ENCODE results near the gene NPAS3.

Gene NPAS3

DNA sequence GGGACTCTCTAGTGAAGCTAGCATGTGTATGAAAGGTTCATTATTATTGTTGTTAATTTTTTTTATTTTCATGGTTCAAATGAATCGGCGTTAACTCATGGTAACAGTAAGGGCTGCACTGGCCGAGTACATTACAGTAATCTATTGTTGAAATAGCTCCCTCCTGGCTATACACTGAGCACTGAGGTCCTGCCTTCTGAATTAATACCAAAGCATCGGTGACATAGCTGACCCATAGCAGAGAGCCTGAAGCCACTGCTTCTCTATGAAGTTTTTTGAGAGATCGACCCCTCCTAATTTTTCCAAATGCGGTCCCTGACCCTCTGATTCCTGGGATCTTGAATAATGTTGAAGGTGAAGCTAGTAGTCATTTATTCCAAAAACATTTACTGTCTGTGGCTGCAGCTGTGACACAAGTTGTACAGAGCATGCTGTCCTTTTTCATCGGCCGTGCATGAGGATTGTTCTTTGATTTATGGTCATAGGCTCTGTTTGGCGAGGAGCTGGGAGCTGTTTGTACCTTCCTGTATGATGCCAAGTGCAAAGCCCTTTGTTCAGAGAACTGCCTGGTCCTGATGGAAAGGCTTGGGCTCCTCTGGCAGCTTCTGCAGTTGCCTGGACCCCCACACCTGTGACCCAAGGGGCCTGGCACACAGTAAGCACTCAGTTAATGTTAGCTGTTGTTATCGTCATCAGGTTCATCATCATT, 525.7 kb downstream of the NPAS3 start:
- no peak for DNase-seq (ENCODE audit: low read depth)
- no peak overlapping the region for H3K4me3 ChIP-seq (ENCODE audit: low read depth, low read length)
- TF ChIP-seq, protein P1, sequence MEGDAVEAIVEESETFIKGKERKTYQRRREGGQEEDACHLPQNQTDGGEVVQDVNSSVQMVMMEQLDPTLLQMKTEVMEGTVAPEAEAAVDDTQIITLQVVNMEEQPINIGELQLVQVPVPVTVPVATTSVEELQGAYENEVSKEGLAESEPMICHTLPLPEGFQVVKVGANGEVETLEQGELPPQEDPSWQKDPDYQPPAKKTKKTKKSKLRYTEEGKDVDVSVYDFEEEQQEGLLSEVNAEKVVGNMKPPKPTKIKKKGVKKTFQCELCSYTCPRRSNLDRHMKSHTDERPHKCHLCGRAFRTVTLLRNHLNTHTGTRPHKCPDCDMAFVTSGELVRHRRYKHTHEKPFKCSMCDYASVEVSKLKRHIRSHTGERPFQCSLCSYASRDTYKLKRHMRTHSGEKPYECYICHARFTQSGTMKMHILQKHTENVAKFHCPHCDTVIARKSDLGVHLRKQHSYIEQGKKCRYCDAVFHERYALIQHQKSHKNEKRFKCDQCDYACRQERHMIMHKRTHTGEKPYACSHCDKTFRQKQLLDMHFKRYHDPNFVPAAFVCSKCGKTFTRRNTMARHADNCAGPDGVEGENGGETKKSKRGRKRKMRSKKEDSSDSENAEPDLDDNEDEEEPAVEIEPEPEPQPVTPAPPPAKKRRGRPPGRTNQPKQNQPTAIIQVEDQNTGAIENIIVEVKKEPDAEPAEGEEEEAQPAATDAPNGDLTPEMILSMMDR (IDR thresholded peaks at IDR 0.05; ENCODE audit: low read depth, low read length, missing control alignments): no peak

GRCh38 chr14:33465846-33466700, 527.4 kb downstream of the NPAS3 start:
- DNase-seq (ENCODE audit: low read depth): no peak

GRCh38 chr14:33467971-33468370, 529.3 kb downstream of the NPAS3 start:
- TF ChIP-seq, protein P1 (IDR thresholded peaks at IDR 0.05; ENCODE audit: low read depth, low read length, missing control alignments): no peak
- H3K4me3 ChIP-seq (ENCODE audit: low read depth, low read length): no peak overlapping the region
- no peak for DNase-seq (ENCODE audit: low read depth)

More at GRCh38 chr14:33465846-33466700, 527.4 kb downstream of the NPAS3 start:
- H3K4me3 ChIP-seq (ENCODE audit: low read depth, low read length): no peak overlapping the region
- TF ChIP-seq, protein P1 (IDR thresholded peaks at IDR 0.05; ENCODE audit: low read depth, low read length, missing control alignments): no peak

DNA sequence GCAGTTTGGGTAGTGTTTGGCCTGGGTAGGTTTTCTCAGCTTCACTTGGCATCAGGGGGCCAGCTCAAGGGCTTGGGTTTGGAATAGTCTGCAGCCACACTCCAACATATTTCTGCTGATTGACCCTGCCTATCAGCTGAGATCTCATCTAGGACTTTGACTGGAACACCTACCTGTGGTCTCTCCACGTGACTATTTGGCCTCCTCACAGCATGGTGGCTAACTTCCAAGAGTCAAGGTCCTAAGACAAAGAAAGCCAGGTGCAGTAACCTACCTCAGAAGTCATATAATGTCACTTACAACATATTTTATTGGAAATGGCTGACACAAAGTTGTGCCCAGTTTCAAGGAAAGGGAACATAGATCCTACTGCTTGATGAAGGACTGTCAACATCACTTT, 531.2 kb downstream of the NPAS3 start:
- no peak for DNase-seq (ENCODE audit: low read depth)
- TF ChIP-seq, protein P1 (IDR thresholded peaks at IDR 0.05; ENCODE audit: low read depth, low read length, missing control alignments): no peak
- H3K4me3 ChIP-seq (ENCODE audit: low read depth, low read length): no peak overlapping the region

DNA sequence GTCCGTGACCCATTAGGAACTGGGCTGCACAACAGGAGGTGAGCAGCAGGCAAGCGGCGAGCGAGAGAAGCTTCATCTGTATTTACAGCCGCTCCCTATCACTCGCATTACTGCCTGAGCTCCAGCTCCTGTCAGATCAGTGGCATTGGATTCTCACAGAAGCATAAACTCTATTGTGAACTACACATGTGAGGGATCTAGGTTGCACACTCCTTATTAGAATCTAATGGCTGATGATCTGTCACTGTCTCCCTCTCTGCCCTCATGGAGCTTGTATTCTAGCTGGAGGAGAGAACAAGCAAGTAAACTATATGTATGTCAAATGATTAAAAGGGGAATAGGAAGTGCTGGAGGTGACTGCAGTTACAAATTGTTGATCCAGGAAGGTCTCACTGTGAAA, 533.1 kb downstream of the NPAS3 start:
- TF ChIP-seq, protein P1 (IDR thresholded peaks at IDR 0.05; ENCODE audit: low read depth, low read length, missing control alignments): no peak
- H3K4me3 ChIP-seq (ENCODE audit: low read depth, low read length): no peak overlapping the region
- DNase-seq (ENCODE audit: low read depth): no peak

GRCh38 chr14:33475623-33476022, 536.9 kb downstream of the NPAS3 start:
- DNase-seq (ENCODE audit: low read depth): peak; percentile 7
- TF ChIP-seq, protein P1 (IDR thresholded peaks at IDR 0.05; ENCODE audit: low read depth, low read length, missing control alignments): peak; percentile 53
- no peak overlapping the region for H3K4me3 ChIP-seq (ENCODE audit: low read depth, low read length)
